ENCODE measurements around the gene COPG2. TPM values are rescaled to one million over a fixed set of nuclear protein-coding genes. Genes with fewer than 3 reads are reported as not detected.

The COPG2 gene
- total and polyA plus RNA-seq, 2 of the 4 experiments (the other 2 are of a cell fraction): 18.1 to 50.0 TPM

GRCh38 chr7:130641497-130641896 lies 27.1 kb downstream of the COPG2 start:
- no peak overlapping the region for H3K27ac ChIP-seq (ENCODE audit: insufficient read depth, low read length)
- H2BK120ac ChIP-seq (ENCODE audit: low read depth, low read length): no peak overlapping the region
- H3K4me3 ChIP-seq (ENCODE audit: insufficient read depth, low read depth, low read length): no peak overlapping the region
- POLR2A ChIA-PET (ENCODE audit: unreplicated experiment): no interaction called here
- H3K18ac ChIP-seq (ENCODE audit: low read depth, low read length): no peak overlapping the region
- no peak overlapping the region for H3K23ac ChIP-seq (ENCODE audit: low read depth, low read length)
- no peaks in the 10 kb centered on the region for H3K79me1 ChIP-seq (ENCODE audit: low read depth in 1 of 2, low read length in 2 of 2)
- no peak overlapping the region for H3K56ac ChIP-seq (ENCODE audit: extremely low read depth, insufficient read depth, low read length)
- in situ Hi-C loops (cut with MboI; ENCODE audit: low sequenced_read_pairs): no loop called here
- no CpG with 5 or more reads among the region's 3 CpGs for WGBS, 2 experiments (ENCODE audit: extremely low coverage in 2 of 2, insufficient read length in 1 of 2)
- no peak overlapping the region for H2AFZ ChIP-seq (replicated peaks; ENCODE audit: low read length, poor library complexity)
- intact Hi-C loops (cut with micrococcal nuclease): no loop called here
- no peak overlapping the region for H3K4me2 ChIP-seq (ENCODE audit: low read depth, low read length)
- H4K5ac ChIP-seq (ENCODE audit: low read depth, low read length): no peak overlapping the region
- no TSS peak for BruUV-seq (replicated peaks)
- H3K27me3 ChIP-seq (ENCODE audit: control insufficient read depth, insufficient read depth, low read length): no peaks in the 10 kb centered on the region
- no peak overlapping the region for H3K9ac ChIP-seq (ENCODE audit: low read depth, low read length)
- H3K4ac ChIP-seq (ENCODE audit: low read depth, low read length): no peak overlapping the region
- H3K14ac ChIP-seq (replicated peaks; ENCODE audit: low read depth, low read length): no peak overlapping the region
- no peaks in the 10 kb centered on the region for H3K9me1 ChIP-seq (ENCODE audit: insufficient read depth, low read length)
- TF ChIP-seq CHD1 (IDR thresholded peaks at IDR 0.05; ENCODE audit: low read depth, low read length) (no peak), MAZ (IDR thresholded peaks at IDR 0.05; ENCODE audit: borderline replicate concordance, low read depth, low read length) (no peak), RAD21 (IDR thresholded peaks at IDR 0.05; ENCODE audit: low read length) (no peak), NFE2L2 (IDR thresholded peaks at IDR 0.05; ENCODE audit: low read depth, low read length) (no peak), SMC3 (IDR thresholded peaks at IDR 0.05; ENCODE audit: low read depth, low read length) (no peak)
- no peaks in the 10 kb centered on the region for H3K9me3 ChIP-seq (ENCODE audit: control insufficient read depth, insufficient read depth, low read length)
- no peaks in the 10 kb centered on the region for H4K20me1 ChIP-seq (ENCODE audit: insufficient read depth, low read length)
- no peak overlapping the region for H2AK9ac ChIP-seq (replicated peaks; ENCODE audit: low read depth, low read length, poor library complexity)
- no peak overlapping the region for H2BK5ac ChIP-seq (ENCODE audit: low read depth, low read length, poor library complexity, severe bottlenecking)
- H2AK5ac ChIP-seq (ENCODE audit: low read depth, low read length): no peak overlapping the region
- peaks cover 4% of the 10 kb centered on the region for H3K36me3 ChIP-seq (ENCODE audit: control insufficient read depth, insufficient read depth, low read length)
- ATAC-seq (ENCODE audit: low read depth) (no peak), DNase-seq (no peak)
- CTCF ChIA-PET: no interaction called here
- H2BK20ac ChIP-seq (ENCODE audit: low read depth, low read length): no peak overlapping the region
- H4K91ac ChIP-seq (ENCODE audit: insufficient read depth, low read depth, low read length): no peak overlapping the region
- no peaks in the 10 kb centered on the region for H3K4me1 ChIP-seq (ENCODE audit: control insufficient read depth, insufficient read depth, low read length)
- H4K8ac ChIP-seq (ENCODE audit: low read depth in 2 of 2, low read length in 2 of 2): no peak overlapping the region
- dilution Hi-C loops (cut with HindIII; ENCODE audit: low sequenced_read_pairs, unreplicated experiment): no loop called here
- H2BK15ac ChIP-seq (ENCODE audit: low read depth, low read length): no peak overlapping the region
